NB4 (cell line): ENCODE results near the gene NFYA.
A peak's percentile ranks its signal among the peaks of the same experiment; 100 is the strongest.

Experiments used
- MAX ChIP-seq: IDR thresholded peaks from 2 replicates; pipeline ENCODE4 v1.6.1; 2011; ENCODE audit warnings: low read depth, low read length
- MYC ChIP-seq: IDR thresholded peaks from 2 replicates; pipeline ENCODE4 v1.6.1; 2011; ENCODE audit warnings: low read depth, low read length
- TF ChIP-seq, protein P1 (sequence below): IDR thresholded peaks from one replicate; pipeline ENCODE4 v1.5.1; 2012; ENCODE audit warnings: low read depth, low read length

DNA sequence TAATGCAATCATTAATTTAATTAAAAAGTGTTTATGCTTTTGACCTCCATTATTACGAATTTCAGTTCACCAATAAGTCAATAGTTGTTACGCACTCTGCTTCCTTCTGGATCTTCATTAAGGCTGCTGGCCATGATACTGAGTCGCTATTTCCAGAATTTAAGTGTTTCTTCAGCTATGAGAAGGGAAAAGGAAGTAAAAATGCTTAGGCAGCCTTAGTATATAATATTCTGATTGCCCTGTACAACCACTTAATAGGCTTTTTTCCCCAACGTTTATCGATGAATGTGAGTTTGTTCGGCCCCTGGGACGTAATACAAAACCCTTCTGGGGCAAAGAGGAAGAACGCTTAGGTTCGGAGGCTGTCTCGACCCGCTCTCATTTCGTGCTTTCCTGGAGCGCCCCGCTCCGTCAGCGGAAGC is 1.3 kb upstream of the NFYA start:
- TF ChIP-seq, protein P1, sequence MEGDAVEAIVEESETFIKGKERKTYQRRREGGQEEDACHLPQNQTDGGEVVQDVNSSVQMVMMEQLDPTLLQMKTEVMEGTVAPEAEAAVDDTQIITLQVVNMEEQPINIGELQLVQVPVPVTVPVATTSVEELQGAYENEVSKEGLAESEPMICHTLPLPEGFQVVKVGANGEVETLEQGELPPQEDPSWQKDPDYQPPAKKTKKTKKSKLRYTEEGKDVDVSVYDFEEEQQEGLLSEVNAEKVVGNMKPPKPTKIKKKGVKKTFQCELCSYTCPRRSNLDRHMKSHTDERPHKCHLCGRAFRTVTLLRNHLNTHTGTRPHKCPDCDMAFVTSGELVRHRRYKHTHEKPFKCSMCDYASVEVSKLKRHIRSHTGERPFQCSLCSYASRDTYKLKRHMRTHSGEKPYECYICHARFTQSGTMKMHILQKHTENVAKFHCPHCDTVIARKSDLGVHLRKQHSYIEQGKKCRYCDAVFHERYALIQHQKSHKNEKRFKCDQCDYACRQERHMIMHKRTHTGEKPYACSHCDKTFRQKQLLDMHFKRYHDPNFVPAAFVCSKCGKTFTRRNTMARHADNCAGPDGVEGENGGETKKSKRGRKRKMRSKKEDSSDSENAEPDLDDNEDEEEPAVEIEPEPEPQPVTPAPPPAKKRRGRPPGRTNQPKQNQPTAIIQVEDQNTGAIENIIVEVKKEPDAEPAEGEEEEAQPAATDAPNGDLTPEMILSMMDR = no peak
- 0 out of 2 replicates have a peak, but pooled peaks have one; percentile 7 for TF ChIP-seq MYC
- no peak for TF ChIP-seq MAX
